GM18498 (cell line): Measurements from ENCODE around the gene GPR132.

ENCODE experiments used
- ATAC-seq: cut with Tn5 transposase; IDR thresholded peaks from one replicate; pipeline ENCODE4 v1.9.1; 2021; ENCODE audit warnings: mild to moderate bottlenecking, moderate library complexity; ENCODE audit not compliant: unreplicated experiment

The GPR132 gene

DNA sequence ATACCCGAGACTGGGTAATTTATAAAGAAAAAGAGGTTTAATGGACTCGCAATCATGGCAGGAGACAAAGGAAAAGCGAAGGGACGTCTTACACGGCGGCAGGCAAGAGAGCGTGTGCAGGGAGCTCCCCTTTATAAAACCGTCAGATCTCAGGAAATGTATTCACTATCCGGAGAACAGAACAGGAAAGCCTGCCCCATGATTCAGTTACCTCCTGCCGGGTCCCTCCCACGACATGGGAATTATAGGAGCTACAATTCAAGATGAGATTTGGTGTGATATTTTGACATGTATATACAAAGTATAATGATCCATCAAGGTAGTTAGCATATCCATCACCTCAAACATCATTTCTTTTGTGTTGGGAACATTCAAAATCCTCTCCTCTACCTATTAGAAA is 42.1 kb downstream of the GPR132 start:
- no peak for ATAC-seq

DNA sequence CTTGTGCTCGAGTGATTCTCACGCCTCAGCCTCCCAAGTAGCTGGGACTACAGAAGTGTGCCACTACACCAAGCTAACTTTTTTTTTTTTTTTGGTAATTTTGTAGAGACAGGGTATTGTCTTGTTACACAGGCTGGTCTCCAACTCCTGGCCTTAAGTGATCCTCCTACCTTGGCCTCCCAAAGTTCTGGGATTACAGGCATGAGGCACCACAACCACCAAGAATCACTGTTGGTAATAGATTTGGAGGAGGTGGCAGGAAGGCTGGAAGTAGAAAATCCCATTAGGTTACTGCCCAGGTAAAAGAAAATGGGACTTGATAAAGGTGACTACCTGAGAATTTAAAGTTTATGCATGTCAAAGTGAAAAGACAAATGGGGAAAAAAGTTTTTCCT is 43.0 kb downstream of the GPR132 start:
- no peak for ATAC-seq

DNA sequence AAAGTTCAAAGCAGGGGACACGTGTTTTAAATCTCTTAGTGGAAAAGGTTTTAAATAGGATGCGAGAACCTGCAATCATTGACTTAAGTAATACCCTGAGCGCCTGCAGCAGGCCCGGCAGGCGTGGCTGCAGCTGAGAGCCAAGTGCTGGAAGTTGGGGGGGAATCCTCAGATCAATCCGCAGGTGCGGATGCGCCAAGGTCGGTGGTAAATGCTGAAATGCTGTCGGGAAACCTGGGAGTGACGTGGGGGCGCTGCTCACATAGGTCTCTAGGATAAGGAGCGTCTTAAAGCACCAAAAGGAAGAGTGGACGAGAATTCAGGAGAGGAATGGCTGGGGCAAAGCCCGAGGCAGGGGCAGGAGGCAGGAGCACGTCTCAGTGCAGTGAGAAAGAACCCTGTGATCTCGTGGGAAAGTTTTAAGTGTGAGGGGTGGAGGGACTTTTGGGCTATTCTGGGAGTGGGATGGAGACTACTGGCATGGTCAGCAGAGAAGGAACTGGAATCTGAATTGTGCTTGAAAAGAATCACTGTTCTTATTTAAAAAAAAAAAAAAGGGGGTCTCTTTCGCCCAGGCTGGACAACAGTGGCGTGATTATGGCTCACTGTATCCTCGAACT is 43.5 kb downstream of the GPR132 start:
- ATAC-seq: no peak

DNA sequence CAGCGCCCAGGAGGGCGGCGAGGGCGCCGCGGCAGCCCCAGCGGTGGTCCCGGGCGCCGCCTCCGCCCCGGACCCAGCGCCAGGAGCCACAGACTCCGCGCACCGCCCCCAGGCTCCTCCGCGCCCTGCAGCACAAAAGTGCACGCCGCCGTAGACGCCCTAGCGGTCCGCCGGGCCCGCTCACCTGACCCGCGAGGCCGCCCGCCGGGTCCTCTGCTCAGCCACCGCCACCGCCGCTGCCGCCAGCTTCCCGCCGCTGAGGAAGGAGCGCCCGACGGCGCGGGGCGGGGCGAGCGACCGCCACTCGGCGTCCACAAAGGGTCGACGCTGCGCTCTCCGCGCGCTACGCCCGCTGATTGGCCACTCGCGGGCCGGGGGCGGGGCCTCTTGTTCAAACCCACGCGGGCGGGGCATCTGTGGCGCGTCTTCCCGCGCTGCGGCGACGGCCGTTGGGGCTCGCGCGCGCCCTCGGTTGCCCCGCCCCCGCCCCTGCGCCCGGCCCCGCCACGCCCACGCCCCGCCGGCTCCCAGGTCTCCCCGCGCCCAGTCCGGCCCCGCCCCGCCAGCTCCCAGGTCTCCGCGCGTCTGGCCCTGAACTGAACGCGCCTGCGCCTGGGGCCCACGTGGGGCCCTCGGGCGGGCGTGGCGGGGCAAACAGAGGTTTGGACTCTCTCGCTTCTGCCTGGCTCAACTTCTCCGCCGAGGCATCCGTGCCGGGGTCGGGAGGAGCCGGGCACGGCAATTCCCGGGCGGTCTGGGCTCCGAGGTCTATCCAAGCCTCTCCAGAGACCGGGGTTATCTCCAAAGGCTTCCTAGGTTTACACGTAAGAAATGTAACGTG is 44.2 kb downstream of the GPR132 start, which contains the start of gene CDCA4:
TSS of gene CDCA4 (minus strand) at position 269 of the 841 bp plus-strand sequence. CDS start 9,154 bp downstream, outside the sequence.
- peak; percentile 82 for ATAC-seq

DNA sequence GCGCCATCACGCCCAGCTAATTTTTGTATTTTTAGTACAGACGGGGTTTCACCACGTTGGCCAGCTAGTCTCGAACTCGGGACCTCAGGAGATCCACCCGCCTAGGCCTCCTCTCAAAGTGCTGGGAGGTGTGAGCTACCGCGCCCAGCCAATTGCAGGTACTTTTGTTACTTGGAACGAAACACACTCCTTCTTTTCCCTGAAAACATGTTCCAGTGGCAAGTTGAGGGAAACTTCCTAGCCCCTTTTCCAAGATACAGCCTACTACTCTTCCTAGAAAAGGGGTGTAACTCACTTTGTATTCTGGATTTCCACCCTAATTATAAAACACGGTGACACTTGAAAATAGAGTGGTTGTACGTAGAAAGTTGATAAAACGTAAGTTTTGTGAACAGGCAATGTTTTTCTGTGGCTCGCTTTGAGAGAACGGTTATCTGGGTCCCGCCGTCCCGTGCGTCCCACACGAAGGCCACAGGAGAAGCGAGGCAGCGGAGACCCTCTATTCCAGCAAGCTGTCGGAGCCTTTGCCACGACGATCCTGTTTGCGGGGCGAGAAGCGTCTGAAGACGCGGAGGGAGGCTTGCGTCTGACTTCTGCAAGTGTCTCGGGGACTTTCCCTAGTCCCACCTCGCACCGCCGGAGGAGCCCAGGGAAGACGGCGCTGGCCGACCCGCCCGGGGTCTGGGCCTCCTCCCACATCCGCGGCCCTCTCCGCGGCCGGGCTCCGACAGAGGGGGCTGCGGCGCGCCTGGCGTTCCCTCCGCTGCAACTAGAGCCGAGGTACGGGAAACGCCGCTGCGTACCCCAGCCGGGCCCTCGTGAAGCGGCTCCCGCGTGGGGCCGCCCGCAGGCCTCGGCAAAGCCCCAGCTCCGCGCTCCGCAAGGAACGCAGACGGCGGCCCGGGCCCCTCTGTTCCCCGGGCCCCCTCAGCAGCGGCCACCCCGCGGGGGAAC is 45.1 kb downstream of the GPR132 start:
- ATAC-seq: peak; percentile 27

DNA sequence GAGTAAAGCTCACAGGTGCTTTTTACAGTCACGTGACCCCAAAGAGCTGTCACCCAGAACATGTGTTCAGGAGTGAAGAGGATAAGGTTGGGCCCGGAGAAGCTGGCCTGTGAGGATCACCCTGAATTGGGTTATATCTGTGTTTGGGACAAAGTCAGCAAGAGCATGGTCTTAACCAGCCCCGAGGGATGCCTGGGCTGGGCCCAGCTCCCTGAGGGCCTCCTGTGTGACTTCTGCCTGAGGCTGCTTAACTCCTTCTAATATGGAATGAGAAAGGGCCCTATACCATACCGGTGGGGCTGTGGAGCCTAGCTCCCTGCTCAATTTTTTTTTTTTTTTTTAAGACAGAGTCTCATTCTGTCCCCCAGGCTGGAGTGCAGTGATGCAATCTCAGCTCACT is 46.8 kb downstream of the GPR132 start:
- ATAC-seq: no peak

DNA sequence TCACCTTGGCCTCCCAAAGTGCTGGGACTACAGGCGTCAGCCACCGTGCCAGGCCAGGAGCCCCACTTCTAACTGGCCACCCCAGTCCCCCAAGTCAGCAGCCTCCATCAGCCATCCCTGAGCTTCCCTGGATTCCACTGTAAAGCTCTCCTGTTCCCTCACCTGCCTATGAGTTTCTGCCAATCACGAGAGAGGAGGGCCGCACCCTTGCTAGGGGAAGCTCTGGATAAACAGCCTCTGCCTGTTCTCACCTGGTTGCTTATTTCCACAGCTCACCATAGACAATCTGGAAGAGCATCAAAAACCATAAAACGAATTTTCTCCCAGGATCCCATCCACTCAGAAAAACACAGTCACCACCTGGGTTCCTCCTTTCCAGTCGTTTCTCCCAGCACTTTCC is 49.3 kb downstream of the GPR132 start:
- no peak for ATAC-seq

DNA sequence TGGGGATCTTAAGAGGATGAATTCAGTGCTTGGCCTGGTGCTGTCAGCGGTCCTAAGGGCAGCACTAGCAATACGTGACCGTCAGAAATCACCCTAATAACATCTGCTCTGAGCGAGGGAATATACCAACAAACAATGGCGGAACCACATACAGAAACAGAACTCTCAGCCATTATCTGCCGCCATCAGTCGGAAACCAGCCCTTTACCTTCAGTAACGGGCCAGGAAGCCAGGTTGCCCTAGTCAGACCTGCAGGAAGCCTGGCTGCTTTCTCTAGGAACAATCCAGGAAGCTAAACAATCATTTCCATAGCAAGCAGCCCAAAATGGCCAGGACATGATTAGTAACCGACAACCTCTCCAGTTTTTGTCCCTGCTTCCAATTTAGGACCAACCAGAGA is 50.0 kb downstream of the GPR132 start:
- no peak for ATAC-seq

DNA sequence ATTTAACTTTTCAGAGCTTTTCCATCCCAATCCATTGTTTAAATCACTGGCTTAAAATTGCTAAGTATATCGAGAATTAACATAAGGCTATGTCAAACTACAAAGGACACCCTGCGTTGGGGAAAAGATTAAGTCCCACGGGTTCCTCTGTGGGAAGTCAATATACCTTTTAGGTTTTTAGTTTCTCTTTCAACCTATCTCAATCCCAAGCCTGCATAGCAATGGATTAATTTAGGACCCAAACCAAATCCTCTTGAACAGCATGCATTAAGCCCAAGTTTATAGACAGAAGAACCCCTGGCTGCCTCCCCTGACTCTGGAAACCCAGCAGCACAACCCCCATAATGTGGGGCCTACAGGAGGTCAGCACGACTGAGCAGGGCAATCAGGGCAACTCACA is 50.6 kb downstream of the GPR132 start:
- ATAC-seq: no peak

DNA sequence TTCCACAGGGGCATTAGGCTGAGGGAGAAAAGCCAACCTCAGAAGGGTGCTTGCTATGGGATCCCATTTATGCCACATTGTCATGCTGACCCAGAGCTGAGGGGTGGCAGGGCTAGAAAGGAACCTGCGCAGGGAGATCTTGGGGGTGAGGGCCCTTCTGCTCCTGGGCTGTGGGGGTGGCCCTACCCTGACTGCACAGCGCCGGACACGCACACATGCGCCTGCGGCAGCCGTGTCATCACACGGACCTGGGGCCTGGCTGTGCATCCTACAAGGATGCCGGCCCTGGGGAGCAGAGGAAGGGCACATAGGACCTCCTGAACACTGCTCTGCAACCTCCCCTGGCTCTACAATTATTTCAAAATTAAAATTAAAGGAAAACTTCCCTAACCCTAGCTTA is 51.2 kb downstream of the GPR132 start:
- ATAC-seq: no peak

DNA sequence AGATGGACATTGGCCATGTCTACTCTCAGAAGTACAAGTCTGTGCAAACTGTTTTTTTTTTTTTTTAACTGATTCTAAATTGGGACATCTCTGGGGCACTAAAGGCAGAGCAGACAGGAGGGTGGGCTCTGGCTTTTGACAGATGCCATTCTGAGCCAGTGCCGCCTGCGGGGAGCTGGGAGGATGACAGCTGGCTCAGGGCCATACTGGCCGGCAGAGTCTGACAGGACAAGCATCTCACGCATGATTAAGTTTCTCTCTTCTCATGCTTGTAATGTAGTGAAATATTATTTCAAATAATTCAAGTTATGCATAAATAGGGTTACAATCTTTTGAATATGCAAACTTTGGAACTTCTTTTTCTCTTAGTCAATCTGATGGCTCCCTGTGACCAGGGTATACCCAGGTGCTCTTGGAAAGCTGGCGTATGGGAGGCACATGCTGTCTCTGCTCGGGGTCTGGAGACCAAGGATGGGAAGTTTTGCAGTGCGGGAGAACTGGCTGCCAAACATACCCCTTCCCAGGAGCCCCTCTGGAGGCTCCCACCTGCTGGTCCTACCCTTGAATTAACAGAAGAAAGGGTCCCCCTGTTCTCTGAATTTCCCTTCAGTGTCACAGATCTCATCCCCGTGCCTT is 52.0 kb downstream of the GPR132 start:
- ATAC-seq: no peak

DNA sequence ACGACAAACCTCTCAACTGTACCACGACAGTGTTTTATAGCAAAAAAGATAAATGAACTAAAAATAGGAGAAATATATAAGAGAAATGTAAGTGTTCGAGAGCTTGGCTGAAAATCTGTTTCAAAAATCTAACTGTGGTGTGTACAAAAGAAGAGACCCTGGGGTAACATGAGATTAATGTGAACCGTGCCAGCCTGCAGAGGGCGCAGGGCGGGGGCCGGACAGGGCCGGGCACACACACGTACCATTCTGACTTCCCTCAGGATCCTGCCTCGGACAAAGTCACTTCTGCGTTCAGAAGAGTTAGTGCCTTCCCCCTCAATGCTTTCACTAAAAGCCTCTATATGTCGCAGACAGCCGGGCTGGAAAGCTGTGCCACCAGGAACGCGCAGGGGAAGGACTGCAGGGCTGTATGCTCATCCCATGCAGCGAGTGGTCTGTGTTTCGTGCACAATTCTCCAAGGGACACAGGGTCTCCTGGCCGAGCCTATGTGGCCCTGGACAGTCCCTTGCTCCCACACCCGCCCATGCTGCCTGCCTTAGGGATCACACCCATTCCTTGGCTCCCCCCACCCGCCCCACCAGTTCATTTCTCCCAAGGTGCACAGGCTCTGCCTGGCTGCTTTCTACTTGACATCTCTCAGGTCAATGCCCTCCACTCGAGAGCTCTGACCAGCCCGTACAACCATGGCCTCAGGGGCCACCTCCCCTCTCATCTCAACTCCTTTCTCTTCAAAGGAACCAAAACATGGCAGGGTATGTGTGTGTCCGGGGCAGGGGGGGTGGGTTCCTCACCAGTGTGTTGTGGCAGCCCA is 52.9 kb downstream of the GPR132 start:
- no peak for ATAC-seq

DNA sequence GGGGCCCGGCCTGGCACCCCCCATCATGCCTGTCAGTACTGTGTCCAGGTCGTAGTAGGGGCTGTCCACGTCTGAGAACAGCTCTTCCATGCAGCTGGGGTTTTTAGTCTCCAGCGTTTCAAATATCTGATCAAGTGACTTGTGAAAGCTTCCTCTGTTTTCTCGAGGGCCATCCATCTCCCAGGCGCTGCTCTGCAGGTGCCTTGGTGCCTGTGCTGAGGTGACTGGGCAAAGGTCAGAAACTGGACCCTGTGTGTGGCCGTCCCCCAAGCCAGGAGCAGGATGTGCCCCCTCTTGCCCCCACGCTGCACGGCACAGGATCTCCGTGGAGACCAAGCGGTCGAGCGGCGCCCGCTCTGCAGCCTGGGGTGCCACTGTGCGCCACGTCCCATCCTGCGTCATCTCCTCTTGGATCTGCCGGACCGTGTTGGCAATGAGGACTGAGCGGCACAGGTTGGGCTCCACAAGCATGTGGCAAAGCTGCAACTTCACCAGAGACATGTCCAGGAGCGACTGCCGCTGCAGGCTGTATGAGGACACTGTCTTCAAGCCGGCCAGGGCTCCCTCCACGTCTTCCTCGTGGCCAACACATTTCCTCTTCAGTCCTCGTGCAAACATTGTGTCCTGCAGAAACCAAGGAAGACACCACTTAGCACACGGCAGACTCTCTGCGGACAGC is 53.8 kb downstream of the GPR132 start:
- ATAC-seq: no peak

DNA sequence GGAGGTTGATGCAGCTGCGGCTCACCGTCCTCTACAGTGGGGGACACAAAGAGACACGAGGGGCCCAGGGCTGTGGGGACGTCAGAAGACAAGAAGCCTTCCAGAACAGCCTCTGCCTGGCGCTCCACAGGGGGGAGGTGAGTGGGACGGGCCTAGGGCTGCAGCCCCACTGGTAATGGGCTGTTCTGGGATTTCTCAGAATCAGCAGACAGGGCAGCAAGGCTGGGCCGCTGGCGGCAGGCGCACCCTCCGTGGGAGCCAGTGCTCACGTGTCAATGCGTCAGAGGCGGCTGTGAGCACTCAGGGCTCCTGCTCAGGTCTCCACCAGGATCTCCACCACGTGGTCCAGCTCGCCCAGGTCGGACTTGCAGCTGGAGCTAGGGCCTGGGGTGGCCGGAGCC is 54.3 kb downstream of the GPR132 start:
- no peak for ATAC-seq

DNA sequence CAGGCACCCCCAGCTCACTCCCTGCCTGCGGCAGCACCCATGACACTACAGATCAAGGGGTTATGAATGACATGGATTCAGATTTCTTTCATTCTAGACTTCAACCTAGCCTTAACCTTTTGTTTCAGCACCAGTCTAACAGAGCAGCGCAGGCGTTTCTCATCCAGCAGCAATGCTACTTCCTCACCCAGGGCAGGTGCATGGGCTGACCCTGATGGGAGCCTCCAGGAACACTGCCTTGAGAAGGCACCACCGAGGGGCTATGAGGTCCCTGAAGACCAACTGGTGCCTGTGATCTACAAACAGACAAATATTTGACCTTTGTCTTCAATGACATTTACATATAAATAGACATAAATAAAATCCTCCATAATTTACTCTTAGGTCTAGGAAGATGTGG is 55.1 kb downstream of the GPR132 start:
- no peak for ATAC-seq

DNA sequence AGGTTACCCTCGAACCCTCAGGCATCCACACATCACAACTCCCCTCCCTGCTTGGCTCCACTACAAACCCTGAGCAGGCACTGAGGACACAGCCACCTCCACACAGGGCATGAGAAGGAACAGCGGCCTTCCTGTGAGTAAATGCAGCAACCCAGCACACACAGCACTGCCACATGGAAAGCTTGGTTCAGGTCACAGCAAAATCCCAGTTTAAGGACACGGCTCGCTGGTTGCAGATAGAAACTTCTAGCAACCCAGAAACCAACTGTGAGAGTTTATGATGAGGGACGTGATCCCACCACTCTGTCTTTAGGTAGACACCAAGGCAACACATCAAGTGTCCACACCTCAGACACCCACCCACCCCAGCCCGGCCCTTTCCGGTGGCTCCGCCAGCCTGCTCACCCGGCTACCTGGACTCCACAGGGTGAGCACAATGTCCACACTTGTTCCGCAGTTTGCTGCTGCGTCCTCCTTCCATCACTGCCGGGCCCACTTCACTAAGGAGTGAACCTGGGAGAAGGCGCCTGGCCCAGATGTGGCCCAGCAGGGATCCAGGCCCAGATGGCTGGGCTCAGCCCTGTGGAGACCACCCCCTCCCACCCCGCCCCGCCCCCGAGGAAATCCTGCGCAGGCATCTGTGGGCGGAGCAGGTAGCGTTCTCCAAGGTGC is 57.5 kb downstream of the GPR132 start:
- ATAC-seq: no peak

DNA sequence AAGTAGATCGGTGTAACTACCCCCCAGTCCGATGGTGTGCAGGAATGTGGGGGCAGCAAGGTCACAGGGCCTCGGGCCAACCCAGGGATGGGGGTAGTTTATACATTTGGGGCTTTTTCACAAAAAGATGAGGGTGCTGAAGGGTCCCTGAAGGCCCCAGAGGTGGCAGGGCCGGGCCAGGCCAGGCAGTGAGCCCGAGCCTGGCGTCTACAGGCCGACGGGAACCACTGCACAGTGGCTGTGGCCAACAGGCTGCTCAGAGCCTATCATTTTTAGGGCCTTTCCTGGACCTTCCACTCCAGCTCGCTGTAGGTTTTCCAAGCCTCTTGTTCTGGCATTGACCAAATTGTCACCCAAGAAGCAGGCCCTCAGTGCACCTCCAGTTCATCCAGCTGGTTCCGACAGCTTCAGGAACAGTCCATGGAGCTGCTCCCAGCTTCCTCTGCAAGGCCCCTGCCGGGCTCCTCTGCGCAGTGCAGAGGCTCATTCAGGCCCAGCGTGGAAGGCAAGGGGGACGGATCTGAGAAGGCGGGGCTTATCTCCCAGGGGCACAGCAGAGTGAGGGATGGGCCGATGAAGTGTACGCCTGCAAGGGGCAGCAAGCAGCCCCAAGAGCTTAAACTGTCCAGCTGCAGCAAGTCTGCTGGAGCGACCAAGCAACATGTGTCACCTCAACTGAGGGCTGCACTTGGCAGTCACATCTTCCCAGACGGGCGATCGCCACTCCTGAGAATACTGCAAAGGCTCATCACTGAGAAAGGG is 58.2 kb downstream of the GPR132 start:
- no peak for ATAC-seq
